ENCODE measurements around the gene FUT4.

The FUT4 gene

DNA sequence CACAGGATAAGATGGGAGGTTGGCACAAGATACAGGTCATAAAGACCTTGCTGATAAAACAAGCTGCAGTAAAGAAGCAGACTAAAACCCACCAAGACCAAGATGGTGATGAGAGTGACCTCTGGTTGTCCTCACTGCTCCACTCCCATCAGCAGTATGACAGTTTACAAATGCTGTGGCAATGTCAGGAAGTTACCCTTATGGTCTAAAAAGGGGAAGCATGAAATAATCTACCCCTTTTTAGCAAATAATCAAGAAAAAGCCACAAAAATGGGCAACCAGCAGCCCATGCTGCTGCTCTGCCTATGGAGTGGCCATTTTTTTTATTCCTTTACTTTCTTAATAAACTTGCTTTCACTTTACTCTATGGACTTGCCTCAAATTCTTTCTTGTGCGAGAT is 14.7 kb downstream of the FUT4 start:
- TF ChIP-seq, protein P1, sequence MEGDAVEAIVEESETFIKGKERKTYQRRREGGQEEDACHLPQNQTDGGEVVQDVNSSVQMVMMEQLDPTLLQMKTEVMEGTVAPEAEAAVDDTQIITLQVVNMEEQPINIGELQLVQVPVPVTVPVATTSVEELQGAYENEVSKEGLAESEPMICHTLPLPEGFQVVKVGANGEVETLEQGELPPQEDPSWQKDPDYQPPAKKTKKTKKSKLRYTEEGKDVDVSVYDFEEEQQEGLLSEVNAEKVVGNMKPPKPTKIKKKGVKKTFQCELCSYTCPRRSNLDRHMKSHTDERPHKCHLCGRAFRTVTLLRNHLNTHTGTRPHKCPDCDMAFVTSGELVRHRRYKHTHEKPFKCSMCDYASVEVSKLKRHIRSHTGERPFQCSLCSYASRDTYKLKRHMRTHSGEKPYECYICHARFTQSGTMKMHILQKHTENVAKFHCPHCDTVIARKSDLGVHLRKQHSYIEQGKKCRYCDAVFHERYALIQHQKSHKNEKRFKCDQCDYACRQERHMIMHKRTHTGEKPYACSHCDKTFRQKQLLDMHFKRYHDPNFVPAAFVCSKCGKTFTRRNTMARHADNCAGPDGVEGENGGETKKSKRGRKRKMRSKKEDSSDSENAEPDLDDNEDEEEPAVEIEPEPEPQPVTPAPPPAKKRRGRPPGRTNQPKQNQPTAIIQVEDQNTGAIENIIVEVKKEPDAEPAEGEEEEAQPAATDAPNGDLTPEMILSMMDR (IDR thresholded peaks at IDR 0.05; ENCODE audit: insufficient read depth, missing control alignments) = no peak
- FAIRE-seq = no peak
- DNase-seq (ENCODE audit: insufficient read length, low spot score) = no peak

DNA sequence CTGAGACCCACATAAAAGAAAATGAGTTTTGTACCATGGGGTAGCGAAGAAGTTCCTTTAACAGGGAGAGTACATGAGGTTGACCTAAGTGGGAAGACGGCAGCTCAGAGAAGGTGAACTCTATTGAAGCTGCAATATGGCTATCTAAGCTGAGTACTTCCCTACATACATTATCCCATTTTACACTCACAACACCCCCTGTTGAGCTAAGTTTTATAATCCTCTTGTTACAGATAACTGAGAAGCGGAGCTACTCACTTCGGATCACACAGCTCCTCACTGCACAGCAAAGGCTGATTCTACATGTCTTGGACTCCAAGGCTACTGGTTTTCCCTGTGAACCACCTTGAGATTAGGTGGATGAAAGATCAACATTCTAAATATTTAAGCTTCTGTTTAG is 15.2 kb downstream of the FUT4 start:
- no peak for FAIRE-seq

DNA sequence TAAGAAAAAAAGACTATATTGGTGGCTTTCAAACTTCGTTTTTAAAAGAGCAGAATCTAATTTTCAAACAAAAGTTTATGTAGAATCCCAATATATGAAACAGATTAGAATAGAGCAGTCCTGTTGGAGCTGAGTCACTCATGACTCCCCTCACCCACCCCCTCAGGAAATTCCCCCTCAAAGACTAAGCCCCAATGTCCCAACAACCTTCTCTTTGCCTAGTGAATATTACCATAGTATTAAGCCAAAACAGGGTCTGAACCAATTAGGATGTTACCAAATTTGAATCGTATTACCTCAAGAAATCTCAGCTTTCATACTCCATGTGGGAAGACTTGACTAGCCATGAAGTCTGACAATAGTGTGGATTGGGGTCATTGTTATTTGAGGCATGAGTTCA is 15.6 kb downstream of the FUT4 start:
- DNase-seq (ENCODE audit: insufficient read length, low spot score) (no peak), FAIRE-seq (no peak)
- TF ChIP-seq, protein P1 (IDR thresholded peaks at IDR 0.05; ENCODE audit: insufficient read depth, missing control alignments) = no peak

More for the DNA sequence above, 15.2 kb downstream of the FUT4 start:
- TF ChIP-seq, protein P1 (IDR thresholded peaks at IDR 0.05; ENCODE audit: insufficient read depth, missing control alignments) = no peak
- no peak for DNase-seq (ENCODE audit: insufficient read length, low spot score)

DNA sequence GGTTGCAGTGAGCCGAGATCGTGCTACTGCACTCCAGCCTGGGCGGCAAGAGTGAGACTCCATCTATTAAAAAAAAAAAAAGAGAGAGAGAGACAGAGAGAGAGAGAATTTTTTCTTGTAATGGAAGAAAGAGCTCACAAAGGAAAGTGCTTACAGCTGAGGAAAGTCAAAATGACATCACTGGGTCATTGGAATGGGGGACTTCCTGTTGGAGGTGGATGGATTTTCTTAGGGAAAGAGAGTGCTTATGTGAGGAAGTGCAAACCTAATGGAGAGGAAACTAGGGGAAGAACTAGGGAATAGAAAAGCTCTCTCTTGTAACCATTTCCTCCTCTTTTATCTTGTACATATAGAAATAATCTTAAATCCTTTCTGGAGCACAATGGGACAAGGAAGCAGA is 17.1 kb downstream of the FUT4 start:
- TF ChIP-seq, protein P1 (IDR thresholded peaks at IDR 0.05; ENCODE audit: insufficient read depth, missing control alignments) = no peak
- FAIRE-seq (no peak), DNase-seq (ENCODE audit: insufficient read length, low spot score) (no peak)

DNA sequence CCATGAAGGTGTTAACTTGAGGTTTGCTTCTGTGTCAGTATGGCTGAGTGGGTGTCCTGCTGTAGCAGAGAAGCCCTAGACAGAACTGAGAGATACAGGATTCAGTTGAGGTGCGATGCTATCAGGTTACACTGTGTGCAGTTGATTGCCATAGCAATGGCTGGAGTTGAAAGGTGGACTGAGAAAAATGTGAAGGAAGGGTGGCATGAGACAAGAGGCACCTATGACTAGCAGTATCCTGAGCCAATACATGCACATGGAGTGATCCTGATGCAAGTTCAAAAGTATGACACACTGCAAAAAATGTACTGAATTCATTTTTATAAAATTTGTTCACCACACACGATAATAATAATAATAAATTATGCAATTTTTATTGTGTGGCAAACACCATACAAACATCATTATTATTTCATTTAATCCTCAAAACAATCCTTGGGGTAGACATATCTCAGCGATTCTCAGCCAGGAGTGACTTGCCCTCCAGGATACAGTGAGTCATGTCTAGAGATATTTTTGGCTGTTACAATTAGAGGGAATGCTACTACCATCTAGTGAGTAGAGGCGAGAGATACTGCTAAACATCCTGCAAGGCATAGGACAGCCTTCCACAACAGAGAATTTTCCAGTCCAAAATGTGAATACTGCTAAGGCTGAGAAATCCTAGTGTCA is 19.6 kb downstream of the FUT4 start:
- no peak for DNase-seq (ENCODE audit: insufficient read length, low spot score)
- no peak for FAIRE-seq
- TF ChIP-seq, protein P1 (IDR thresholded peaks at IDR 0.05; ENCODE audit: insufficient read depth, missing control alignments) = no peak

DNA sequence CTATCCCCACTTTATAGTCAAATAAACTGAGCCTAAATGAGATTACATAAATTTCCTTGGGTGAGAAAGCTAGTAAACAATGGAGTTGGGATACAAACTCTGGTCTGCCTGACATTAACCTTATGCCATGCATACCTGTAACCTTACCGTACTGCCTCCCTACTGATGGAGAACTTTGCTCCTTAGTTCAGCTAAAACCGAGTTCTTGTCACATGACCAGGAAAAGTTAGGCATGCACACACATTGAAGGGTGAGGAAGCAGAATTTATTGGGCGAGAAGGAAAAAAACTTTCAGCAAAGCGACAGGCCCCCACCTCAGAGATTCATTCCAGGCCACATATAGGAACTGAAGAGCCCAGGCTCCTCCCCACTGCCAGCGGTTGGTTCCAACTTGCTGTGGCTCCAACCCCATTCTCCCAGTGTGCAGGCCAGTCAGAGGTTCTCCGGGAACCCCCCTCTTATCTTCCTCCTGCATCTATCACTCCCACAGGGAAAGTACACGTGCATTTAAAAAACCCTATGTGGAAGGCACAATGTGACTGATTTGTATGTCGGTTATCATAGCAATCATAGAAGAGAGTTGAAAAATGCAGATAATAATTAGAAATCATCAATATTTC is 20.2 kb downstream of the FUT4 start:
- DNase-seq (ENCODE audit: insufficient read length, low spot score) (no peak), FAIRE-seq (no peak)
- TF ChIP-seq, protein P1 (IDR thresholded peaks at IDR 0.05; ENCODE audit: insufficient read depth, missing control alignments) = no peak

DNA sequence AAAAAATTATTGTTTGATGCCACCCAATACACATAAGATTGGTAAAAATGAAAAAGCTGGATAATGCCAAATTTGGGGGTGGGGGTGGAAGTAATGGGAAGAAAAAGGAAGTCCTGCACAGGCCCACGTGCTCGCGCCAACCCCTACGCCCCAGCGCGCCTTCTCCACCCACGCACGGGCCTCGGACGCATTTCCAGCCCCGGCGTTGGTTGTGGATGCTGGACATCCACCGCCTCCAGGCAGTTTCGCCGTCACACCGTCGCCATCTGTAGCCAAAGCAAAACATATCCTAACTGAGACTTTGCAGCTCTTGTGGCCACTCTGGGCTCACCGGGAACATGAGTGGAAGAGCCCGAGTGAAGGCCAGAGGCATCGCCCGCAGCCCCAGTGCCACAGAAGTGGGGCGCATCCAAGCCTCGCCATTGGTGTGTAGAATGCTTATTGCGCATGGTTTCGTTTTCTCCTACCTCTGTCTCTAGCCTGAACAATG is 23.5 kb downstream of the FUT4 start, which contains the start of gene PIWIL4:
Gene PIWIL4 (plus strand): TSS at position 188 of the 490 bp plus-strand sequence. CDS start 151 bp downstream, at position 339.
- FAIRE-seq (no peak), DNase-seq (ENCODE audit: insufficient read length, low spot score) (no peak)
- TF ChIP-seq, protein P1 (IDR thresholded peaks at IDR 0.05; ENCODE audit: insufficient read depth, missing control alignments) = no peak

Data from D721Med (cell line).